Thyroid gland (tissue), 4 donors: Measurements from ENCODE around the gene THSD7A.

ENCODE experiments used
- CTCF ChIP-seq, 6 experiments: fragments of 200-600 bp in 3 of 6; fragments of 450-650 bp in 3 of 6; sonication (generic) in 3 of 6; IDR thresholded peaks; one replicate each; pipeline ENCODE4 v1.5.1; 2016 to 2019; ENCODE audit warnings: antibody characterized with exemption in 6 of 6, mild to moderate bottlenecking in 2 of 6, inconsistent platforms in 1 of 6, moderate library complexity in 1 of 6
- POLR2A ChIP-seq, 2 donors: fragments of 450-650 bp; IDR thresholded peaks; one replicate each; pipeline ENCODE4 v1.6.1; 2017; ENCODE audit warnings: antibody characterized with exemption in 2 of 2, mild to moderate bottlenecking in 2 of 2, moderate library complexity in 1 of 2

GRCh38 chr7:11489280-11489679 is 342.7 kb downstream of the THSD7A start:
- TF ChIP-seq CTCF (IDR thresholded peaks at IDR 0.05) (no peak), POLR2A (IDR thresholded peaks at IDR 0.05) (no peak)
